ENCODE data around the gene GLIPR1L2.

DNA sequence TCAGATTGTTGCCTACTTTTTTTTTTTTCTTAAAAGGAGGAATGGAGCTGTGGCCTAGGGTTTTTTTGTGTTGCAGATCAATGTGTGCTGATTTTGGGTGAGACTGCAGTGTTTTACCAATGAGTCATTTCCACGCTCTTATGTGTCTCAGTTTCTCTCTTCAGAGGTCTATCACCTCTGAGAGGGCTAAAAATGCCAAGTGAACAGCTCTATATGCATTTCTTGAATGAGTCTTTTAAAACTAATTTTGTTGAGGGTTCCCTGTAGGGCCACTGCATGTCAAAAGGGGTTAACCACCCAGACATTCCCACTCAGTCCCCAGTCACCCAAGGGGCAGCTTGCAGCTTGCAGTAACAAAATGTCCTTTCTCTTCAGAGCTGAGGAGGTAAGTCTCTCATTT is 24.3 kb upstream of the GLIPR1L2 start:
- TF ChIP-seq, protein P1, sequence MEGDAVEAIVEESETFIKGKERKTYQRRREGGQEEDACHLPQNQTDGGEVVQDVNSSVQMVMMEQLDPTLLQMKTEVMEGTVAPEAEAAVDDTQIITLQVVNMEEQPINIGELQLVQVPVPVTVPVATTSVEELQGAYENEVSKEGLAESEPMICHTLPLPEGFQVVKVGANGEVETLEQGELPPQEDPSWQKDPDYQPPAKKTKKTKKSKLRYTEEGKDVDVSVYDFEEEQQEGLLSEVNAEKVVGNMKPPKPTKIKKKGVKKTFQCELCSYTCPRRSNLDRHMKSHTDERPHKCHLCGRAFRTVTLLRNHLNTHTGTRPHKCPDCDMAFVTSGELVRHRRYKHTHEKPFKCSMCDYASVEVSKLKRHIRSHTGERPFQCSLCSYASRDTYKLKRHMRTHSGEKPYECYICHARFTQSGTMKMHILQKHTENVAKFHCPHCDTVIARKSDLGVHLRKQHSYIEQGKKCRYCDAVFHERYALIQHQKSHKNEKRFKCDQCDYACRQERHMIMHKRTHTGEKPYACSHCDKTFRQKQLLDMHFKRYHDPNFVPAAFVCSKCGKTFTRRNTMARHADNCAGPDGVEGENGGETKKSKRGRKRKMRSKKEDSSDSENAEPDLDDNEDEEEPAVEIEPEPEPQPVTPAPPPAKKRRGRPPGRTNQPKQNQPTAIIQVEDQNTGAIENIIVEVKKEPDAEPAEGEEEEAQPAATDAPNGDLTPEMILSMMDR (IDR thresholded peaks at IDR 0.05), result no peak
- no peak for TF ChIP-seq ZFX (IDR thresholded peaks at IDR 0.05; ENCODE audit: borderline replicate concordance)
